Iris pigment epithelial cell (primary cell): ENCODE results near the gene DRD4.
"Not testable (repeated sequence)": the region's sequence is repeated elsewhere in the genome, so short reads cannot be mapped to it uniquely, and the experiment has no call there.

Experiments
- DNase-seq: peaks from one replicate; pipeline ENCODE4 v3.0.0-alpha.2; 2011; ENCODE audit warnings: low read depth

The DRD4 gene

GRCh38 chr11:645536-645935 is 8.5 kb downstream of the DRD4 start:
- no peak for DNase-seq

GRCh38 chr11:646214-646613 is 9.1 kb downstream of the DRD4 start:
- no peak for DNase-seq

GRCh38 chr11:647672-648158 is 10.6 kb downstream of the DRD4 start:
- DNase-seq, result not testable (repeated sequence)

- no peak for DNase-seq
Measured at GRCh38 chr11:650482-650881, 13.4 kb downstream of the DRD4 start.

- not testable (repeated sequence) for DNase-seq
Measured at GRCh38 chr11:653136-653535, 16.1 kb downstream of the DRD4 start.

GRCh38 chr11:653837-654236 is 16.8 kb downstream of the DRD4 start:
- no peak for DNase-seq

- DNase-seq, result not testable (repeated sequence)
Measured at GRCh38 chr11:654444-654843, 17.4 kb downstream of the DRD4 start.

- DNase-seq, result no peak
Measured at GRCh38 chr11:655036-655726, 18.1 kb downstream of the DRD4 start.

GRCh38 chr11:656426-656825 is 19.4 kb downstream of the DRD4 start:
- no peak for DNase-seq

- DNase-seq, result no peak
Measured at GRCh38 chr11:656866-657265, 19.8 kb downstream of the DRD4 start.

GRCh38 chr11:657691-658126 is 20.6 kb downstream of the DRD4 start:
- no peak for DNase-seq

GRCh38 chr11:659532-660085 is 22.5 kb downstream of the DRD4 start:
- no peak for DNase-seq

GRCh38 chr11:660281-660680 is 23.2 kb downstream of the DRD4 start:
- no peak for DNase-seq

- DNase-seq, result no peak
Measured at GRCh38 chr11:660681-661444, 23.8 kb downstream of the DRD4 start.

GRCh38 chr11:662689-663274 is 25.7 kb downstream of the DRD4 start:
- peak; percentile 51 for DNase-seq

GRCh38 chr11:665062-665703 is 28.1 kb downstream of the DRD4 start:
- peak; percentile 16 for DNase-seq

- DNase-seq, result peak; percentile 79
Measured at GRCh38 chr11:665704-666281, 28.7 kb downstream of the DRD4 start.

GRCh38 chr11:673866-674265 is 36.8 kb downstream of the DRD4 start:
- DNase-seq, result no peak

- no peak for DNase-seq
Measured at GRCh38 chr11:674406-674805, 37.3 kb downstream of the DRD4 start.

GRCh38 chr11:678297-678696 is 41.2 kb downstream of the DRD4 start:
- no peak for DNase-seq

GRCh38 chr11:679271-680207 is 42.5 kb downstream of the DRD4 start:
- DNase-seq, result no peak
